Measurements from ENCODE around the gene MRM2.

GRCh38 chr7:2261611-2262010, 19.6 kb upstream of the MRM2 start:
- TF ChIP-seq CTCF (IDR thresholded peaks at IDR 0.05; ENCODE audit: low read length) (no peak), EZH2 (optimal IDR thresholded peaks at IDR 0.05; ENCODE audit: low read depth, low read length) (no peak)
